Measurements from ENCODE around the gene PEAK1. TPM values are rescaled to one million over a fixed set of nuclear protein-coding genes. Genes with fewer than 3 reads are reported as not detected.
A peak's percentile ranks its signal among the peaks of the same experiment; 100 is the strongest.

PEAK1 gene
- total and polyA plus RNA-seq, 2 experiments from 2014 or later: 15.8 to 42.0 TPM

GRCh38 chr15:77112838-77113504 is 306.9 kb downstream of the PEAK1 start:
- no peak for TF ChIP-seq CTCF (IDR thresholded peaks at IDR 0.05; ENCODE audit: low read depth, low read length)
- Histone ChIP-seq H3K27me3 (no peaks in the 10 kb centered on the region), H3K9me3 (ENCODE audit: low read depth) (no peaks in the 10 kb centered on the region), H3K36me3 (peaks cover 6% of the 10 kb centered on the region), H3K27ac (peak overlapping the region; percentile 28), H3K4me3 (no peak overlapping the region), H3K4me1 (ENCODE audit: low read depth) (peaks cover 7% of the 10 kb centered on the region)
- DNase-seq (ENCODE audit: low read depth in 1 of 2, low spot score in 1 of 2): peak in 1 of 2 donors; percentile 34

GRCh38 chr15:77111789-77112188 is 308.1 kb downstream of the PEAK1 start:
- no peak for DNase-seq (ENCODE audit: low read depth in 1 of 2, low spot score in 1 of 2)

GRCh38 chr15:77107531-77108355 is 312.2 kb downstream of the PEAK1 start:
- Histone ChIP-seq H3K27ac (peak overlapping the region; percentile 55), H3K4me1 (ENCODE audit: low read depth) (peaks cover 6% of the 10 kb centered on the region), H3K27me3 (no peaks in the 10 kb centered on the region), H3K36me3 (no peaks in the 10 kb centered on the region), H3K4me3 (no peak overlapping the region), H3K9me3 (ENCODE audit: low read depth) (no peaks in the 10 kb centered on the region)
- DNase-seq (ENCODE audit: low read depth in 1 of 2, low spot score in 1 of 2): peak; percentile 75 to 82
- TF ChIP-seq CTCF (IDR thresholded peaks at IDR 0.05; ENCODE audit: low read depth, low read length): peak; percentile 78

More at GRCh38 chr15:77111789-77112188, 308.1 kb downstream of the PEAK1 start:
- no peak overlapping the region for H3K4me3 ChIP-seq
- no peak overlapping the region for H3K27ac ChIP-seq
- no peaks in the 10 kb centered on the region for H3K9me3 ChIP-seq (ENCODE audit: low read depth)
- peaks cover 6% of the 10 kb centered on the region for H3K36me3 ChIP-seq
- H3K4me1 ChIP-seq (ENCODE audit: low read depth): peaks cover 6% of the 10 kb centered on the region
- no peaks in the 10 kb centered on the region for H3K27me3 ChIP-seq
- no peak for TF ChIP-seq CTCF (IDR thresholded peaks at IDR 0.05; ENCODE audit: low read depth, low read length)

GRCh38 chr15:77107068-77107467 is 312.8 kb downstream of the PEAK1 start:
- Histone ChIP-seq H3K27ac (peak overlapping the region; percentile 55), H3K4me3 (no peak overlapping the region), H3K36me3 (no peaks in the 10 kb centered on the region), H3K9me3 (ENCODE audit: low read depth) (no peaks in the 10 kb centered on the region), H3K27me3 (no peaks in the 10 kb centered on the region), H3K4me1 (ENCODE audit: low read depth) (peaks cover 6% of the 10 kb centered on the region)
- TF ChIP-seq CTCF (IDR thresholded peaks at IDR 0.05; ENCODE audit: low read depth, low read length): no peak
- DNase-seq (ENCODE audit: low read depth in 1 of 2, low spot score in 1 of 2): peak in 1 of 2 donors; percentile 77

DNA sequence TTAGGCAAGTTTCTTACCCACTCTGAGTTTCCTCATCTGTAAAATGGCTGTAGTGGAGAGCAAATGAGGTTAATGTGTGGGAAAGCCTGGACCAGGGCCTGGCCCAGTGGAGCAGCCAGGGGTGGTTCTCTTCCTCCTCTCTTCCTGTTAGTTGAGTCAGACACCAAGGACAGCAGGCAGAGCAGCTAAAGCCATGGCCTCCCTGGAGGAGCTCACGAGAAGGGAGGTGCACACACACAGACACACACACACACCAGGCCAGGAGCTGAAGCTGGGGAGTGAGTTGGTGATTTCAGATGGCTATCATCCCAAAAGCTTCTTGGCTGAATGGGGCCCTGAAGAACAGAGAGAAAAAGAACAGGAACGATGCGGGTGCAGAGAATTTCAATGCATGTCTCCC is 315.7 kb downstream of the PEAK1 start:
- no peaks in the 10 kb centered on the region for H3K9me3 ChIP-seq (ENCODE audit: low read depth)
- H3K4me1 ChIP-seq (ENCODE audit: low read depth): peaks cover 11% of the 10 kb centered on the region
- no peak for TF ChIP-seq CTCF (IDR thresholded peaks at IDR 0.05; ENCODE audit: low read depth, low read length)
- no peak overlapping the region for H3K4me3 ChIP-seq
- H3K27ac ChIP-seq: no peak overlapping the region
- no peaks in the 10 kb centered on the region for H3K36me3 ChIP-seq
- DNase-seq (ENCODE audit: low read depth in 1 of 2, low spot score in 1 of 2): peak in 1 of 2 donors; percentile 58
- H3K27me3 ChIP-seq: no peaks in the 10 kb centered on the region

Measured in cardiac muscle cell (in vitro differentiated cells and primary cell).